ENCODE data around the gene TLR4.

The TLR4 gene

DNA sequence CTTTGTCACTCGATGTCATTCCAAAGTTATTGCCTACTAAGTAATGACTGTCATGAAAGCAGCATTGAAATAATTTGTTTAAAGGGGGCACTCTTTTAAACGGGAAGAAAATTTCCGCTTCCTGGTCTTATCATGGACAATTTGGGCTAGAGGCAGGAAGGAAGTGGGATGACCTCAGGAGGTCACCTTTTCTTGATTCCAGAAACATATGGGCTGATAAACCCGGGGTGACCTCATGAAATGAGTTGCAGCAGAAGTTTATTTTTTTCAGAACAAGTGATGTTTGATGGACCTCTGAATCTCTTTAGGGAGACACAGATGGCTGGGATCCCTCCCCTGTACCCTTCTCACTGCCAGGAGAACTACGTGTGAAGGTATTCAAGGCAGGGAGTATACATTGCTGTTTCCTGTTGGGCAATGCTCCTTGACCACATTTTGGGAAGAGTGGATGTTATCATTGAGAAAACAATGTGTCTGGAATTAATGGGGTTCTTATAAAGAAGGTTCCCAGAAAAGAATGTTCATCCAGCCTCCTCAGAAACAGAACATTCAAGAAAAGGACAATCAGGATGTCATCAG, 11.3 kb downstream of the TLR4 start:
- DNase-seq, result no peak

DNA sequence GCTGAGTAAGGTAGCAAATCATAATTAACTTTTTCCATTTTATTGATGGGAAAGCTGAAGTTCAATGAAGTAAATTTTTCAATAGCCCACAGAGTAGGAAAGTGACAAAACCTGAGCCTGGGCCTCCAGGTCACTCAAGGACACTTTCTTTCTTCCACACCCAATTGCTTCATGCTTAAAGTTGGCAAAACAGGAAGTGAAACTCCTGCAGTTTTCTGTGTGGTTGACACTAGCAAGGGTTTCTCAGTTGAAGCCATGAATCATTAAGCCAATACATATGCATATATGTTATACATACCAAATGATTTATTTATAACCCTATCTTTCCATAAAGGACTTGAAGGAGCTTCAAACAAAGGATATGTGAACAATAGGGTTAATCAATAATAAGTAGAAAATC, 13.9 kb downstream of the TLR4 start:
- DNase-seq, result peak; percentile 69 to 74

DNA sequence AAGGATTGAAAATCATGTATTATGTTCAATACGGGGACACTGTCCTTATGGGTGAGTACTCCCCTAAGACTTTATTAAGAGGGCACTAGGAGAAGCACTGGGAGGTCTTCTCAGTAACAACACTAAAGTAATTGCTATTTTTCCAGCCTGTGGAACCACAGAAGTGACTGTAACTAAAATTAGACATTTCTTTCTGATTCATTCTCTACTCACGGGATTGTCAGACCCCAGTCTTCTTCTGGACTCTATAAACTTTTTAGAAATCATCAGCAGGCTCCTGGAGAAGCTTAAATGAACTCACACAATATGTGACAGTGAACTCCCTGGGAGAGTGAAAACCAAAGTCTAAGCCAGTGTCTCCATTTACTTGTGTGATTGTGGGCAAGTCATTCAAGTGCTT, 14.5 kb downstream of the TLR4 start:
- no peak for DNase-seq

DNA sequence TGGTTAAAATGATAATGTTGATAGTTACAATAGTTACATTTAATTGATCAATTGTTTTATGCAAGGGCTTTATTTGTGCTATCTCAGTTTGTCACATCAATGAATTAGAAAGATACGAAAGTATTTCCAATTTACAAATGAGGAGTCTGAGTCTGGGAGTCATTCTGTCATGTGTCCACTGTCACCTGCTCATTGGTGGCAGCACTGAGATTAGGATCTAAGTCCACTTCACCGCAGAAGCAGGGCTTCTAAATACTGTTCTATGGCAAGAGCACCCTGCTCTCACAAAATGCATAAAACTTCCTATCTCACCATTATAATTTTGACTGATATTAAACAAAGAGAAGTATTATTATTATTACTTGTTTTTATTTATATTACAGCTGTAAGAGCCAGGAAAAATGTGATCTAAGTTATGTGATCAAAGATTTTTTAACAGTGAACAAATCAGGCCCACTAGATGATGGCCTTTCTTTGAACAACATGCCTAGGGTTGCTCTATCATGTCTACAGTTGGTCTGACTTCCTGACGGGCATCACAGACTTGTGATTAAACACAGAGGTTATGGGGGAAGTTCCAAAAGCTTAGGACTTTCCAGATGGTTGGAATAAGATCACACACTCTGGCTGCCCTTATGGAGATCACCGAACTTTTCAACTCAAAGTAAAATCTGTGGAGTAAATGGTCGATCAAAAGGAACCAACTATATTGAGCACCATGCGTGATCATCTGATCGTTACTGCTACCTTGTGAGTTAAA, 15.1 kb downstream of the TLR4 start:
- DNase-seq, result no peak

DNA sequence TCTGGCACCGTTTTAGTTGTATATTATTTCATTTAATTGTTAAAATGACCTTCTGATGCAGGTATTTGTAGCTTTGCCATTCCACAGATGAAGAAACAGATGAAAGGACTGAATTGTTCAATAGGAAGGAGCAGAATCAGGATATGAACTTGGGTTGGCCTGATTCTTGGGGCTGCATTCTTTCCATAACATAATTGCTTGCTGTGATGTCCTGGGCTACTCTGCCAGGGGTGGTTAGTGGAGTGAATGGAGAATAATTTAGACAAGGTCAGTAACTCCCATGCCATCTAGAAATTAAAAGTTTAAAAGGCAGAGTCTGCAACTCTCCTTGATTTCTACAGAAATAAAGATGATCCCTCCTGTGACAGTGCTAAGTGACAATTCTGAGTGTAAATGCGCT, 15.9 kb downstream of the TLR4 start:
- DNase-seq, result no peak

DNA sequence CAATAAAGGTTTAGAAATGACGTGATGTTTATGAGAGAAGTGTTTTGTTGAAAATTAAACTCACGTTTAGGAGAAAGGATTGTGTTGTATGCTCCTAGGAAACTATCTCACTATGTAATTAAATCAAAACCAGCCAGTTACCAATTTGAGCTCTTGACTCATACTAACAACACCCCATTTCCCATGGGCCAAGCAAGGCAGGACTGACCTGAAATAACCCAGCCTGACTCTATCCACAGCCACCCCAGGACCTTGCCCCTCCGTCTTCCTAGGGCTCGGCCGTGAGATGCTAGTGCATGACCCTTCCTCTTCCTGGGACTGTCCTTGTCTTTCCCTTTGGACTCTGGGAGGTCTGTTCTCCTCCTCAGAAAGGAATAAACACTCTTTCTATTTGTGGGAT, 16.4 kb downstream of the TLR4 start:
- DNase-seq, result no peak

DNA sequence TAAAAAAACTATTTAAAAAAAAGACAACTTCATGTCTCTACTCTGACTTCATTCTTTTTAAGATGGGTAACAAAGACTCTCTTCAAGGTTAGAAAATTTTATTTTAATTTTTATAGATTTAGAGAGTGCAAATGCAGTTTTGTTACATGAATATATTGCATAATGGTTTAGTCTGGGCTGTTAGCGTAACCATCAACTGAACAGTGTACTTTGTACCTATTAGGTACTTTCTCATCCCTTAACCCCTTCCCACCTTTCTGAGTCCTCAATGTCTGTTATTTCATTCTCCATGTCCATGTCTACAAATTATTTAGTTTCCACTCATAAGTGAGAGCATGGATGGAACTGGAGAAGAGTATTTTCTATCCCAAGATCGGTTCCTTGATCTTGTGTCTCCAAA, 16.8 kb downstream of the TLR4 start:
- DNase-seq, result no peak

DNA sequence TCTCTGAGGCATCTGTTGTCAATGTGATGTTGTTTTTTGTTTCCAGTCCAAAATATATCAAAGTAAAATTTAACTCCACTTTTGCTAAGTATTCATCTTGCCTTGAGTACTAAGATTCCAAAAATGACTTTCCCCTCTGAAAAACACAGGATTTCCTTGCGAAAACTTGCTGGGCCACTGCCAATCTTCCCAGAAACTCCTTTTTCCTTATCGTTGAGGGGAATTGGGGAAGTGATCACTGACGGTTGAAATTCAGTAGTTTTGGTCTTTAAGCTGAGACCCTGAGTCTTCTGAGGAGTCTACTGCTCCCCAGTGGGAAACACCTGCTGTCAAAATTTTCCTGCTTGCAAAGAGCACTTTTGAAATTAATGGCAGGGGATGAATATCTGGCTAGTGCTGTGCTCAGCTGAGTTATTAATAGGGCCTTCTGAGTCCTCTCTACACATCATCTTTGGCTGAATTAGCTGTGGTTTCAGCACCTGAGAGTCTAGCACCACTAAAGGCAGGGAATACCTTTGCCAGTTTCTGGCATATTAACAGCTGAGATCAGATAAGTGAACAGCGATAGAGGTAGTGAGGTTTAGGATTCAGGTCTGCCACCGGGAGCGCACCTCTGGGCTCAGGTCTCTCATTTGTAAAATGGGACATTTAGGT, 18.0 kb downstream of the TLR4 start:
- DNase-seq, result no peak

DNA sequence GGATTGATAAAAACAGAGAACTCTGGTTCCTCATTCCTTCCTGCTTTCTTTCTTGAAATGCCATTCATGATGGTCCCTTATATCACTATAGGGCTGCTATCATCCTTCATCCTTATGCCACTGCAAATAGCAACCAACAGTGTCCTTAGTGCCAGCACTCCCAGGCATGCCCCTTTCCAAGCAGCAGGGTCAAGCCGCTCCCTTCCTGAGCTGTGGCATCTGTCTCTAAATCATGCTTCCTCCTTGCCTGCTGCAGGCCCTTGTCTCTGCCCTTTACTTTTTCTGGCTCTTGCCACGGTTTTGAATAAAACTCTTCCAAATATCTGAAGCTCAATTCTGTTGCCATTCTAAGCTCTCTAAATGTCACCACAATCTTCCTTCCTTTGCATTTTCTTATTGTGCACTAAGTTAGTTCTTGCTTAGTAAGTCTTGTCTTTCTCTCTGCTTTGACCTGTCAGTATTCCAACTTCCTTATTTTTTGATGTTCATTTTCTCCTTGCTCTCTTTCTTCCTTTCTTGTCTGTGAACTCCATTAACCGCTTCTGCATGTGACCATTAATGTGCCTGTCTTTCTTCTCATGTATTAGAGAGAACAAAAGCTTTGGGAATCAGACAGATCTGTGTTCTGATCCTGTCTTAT, 19.9 kb downstream of the TLR4 start:
- DNase-seq, result peak; percentile 54 to 59

DNA sequence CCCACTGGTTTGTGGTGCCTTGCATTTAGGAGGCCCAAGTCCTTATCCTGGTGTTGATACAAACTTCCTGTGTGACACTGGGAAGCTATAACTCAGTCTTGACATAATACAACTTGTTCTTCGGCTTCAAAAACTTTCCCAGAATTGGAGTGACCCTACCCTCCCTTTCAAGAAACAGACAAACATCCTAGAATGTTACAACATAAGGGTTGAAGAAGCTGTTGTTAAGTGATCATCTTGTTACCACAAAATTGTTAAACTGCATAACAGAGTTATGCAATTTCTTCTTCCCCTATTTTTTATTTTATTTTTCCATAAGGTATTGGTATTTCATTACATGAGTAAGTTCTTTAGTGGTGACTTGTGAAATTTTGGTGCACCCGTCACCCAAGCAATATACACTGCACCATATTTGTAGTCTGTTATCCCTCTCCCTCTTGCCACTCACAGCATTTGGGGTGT, 21.3 kb downstream of the TLR4 start:
- DNase-seq, result peak; percentile 36 to 55

DNA sequence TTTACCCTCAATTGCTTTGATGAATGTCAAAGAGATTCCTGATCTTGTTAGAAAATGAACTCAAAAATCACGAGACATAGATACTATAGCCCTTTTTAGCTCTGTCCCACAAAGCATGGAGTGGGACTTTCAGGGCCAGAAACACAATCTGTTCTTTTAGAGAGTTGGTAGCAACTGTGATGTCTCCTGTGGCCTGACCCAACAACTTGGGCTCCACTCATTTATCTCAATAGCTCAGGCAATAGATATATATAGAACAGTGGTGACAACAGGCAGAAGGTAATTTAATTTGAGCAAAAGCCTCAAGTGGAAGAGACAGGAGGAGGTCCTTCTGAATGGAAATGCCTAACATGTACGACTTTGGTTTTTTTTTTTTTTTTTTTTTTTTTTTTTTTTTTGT, 25.2 kb downstream of the TLR4 start:
- DNase-seq, result no peak

DNA sequence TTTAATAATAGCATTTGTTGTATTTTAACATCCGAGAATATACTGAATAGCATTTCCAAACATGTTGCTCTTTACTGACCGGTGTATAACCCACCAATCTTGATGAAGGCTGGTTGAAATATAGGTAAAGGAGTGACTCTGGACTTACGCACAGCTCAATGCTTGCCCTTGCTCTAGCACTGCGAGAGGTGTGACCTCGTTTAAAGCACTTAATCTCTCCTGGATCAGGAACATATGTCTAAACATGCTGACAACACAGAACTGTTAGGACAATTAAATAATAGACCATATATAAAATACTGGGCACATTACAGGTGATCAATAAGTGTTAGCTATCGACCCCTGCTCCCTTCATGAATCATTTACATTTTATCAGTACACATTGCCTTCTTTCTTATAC, 28.3 kb downstream of the TLR4 start:
- no peak for DNase-seq

DNA sequence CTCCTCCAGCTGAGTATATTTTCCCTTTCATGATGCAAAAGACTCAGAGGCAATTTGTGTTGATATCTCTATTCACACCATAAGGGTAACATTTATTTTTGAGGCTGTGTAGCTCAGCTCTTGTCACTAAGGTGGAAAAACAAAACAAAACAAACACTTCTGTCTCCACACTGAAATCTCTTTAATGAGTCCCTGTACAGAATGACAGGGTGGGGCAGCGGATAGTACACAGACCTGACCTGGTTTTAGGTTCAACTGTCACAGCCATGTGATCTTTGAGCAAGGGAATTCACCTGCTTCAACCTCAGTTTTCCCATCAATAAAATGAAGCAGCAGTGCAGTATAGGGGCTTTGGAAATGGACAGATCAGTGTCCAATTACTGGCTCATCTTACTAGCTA, 29.3 kb downstream of the TLR4 start:
- DNase-seq, result no peak

DNA sequence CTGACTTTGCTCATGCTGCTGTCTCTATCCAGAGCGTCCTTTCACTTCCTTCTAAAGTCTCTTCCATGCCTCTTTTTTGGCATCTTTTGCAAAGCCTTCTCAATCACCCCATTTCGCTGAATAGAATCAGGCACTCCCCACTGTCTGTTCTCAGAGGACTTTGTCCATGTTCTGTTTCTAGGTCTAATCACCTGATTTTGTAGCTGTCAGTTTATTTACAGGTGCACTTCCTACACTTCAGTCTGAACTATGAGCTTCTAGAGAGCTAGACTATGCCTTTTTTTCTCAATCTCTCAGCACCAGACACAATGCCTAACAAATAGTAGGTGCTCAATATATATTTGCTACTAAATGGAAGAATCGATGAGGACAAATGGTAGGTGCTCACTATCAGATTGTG, 29.9 kb downstream of the TLR4 start:
- DNase-seq, result no peak

DNA sequence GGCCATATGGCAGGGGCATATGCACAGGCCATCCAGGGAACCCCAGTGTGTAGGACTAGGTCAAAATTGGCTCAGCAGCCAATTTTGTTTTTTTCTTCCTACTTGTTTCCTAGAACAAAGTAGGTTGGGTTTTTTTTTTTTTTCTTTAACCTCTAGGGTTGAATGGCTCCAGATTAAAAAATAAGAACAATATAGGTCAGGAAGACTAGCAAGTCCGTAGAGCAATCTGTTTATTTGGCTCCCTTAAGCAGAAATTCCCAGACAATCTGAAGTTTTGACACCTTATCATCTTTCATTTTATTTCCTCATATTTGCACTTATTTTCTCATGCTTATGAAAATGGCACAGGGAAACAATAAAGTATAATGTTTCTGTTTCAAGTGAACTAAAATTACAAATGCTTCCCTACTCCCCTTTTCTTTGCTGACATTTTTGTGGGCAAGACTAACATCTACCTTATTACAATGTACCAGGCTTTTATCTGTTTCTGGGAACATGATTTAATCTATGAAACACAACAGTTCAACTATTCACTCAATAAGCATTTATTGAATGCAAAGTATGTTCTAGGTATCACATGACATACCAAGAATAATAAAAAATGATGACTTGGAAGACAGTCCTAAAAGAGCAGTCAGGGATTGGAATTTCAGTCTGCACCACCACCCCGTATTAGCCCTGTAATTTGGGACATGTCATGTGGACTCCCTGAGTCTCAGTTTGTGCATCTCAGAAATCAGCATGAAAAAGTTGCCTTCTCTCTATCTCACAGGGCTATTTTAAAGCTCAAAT, 30.5 kb downstream of the TLR4 start:
- no peak for DNase-seq

DNA sequence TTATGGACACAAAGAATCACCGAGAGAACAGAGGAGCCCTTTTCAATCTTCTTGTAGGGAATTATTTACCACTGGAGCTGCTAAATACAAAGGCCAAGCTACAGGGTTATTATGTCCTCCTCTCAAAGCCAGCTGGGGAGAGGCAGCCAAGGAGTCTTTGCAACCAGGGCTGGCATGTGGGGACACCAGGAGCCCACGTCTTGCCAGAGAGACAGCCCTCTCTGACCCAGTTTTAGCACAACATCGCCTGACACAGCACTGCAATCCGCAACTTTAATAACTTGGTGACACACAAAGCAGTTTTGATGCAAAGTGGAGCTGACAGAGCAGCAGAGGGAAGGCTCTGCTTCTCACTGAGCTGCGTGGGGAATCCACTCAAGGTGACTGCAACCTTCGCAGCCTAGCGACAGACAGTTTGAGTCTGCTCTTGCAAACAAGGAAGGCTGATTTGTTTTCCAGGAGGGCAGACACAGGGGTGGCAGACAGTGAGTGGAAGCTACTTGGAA, 33.6 kb downstream of the TLR4 start:
- no peak for DNase-seq

DNA sequence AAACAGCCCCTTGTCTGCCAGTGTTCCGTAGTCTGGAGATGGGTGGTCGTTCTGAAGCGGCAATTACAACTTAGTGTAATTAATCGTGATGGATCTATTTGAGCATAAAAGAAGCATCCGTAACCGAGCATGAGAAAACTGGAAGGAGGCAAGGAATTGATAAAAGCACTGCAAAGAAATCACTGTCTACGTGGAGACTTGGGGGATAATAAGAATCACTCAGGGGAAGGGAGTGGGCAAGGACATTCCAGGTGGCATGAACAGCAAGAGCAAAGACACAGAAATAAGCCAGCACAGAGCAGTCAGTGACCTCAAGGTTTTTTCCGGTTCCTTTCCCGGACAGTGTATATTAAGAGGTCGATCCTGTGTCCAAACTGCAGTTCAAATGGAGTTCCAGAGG, 35.0 kb downstream of the TLR4 start:
- DNase-seq, result no peak

DNA sequence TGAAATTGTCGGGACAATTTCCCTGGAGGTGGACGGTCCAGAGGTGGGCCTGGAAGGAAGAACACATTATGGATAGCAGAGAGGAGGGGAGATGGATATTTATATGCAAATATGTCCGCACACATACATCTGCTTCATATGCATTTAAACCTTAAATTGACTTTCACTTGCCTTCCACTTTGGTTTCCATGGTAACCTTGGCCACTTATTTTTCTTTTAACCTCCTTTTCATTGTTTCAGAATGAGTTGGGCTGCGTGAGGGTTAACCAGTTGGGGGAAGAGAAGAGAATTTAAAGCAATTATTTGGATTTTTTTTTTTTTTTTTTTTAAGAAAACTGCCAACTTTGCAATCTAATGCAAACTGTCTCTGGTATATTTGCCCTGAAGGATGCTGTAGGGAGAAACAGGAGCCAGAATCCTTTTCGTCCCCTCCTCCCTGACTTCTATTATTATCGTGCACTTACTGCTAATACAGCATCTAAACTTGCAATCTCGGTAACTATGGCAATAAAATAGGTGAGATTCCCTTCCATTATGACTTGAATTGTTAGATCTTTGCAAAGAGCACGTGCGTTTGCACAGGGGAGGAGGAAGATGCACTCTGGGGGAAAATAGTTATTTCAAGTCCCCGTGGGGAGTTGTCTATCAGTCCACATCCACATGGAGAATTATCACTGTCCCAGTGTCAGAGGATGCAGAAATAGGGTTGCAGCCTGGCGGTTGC, 35.6 kb downstream of the TLR4 start:
- DNase-seq, result no peak

DNA sequence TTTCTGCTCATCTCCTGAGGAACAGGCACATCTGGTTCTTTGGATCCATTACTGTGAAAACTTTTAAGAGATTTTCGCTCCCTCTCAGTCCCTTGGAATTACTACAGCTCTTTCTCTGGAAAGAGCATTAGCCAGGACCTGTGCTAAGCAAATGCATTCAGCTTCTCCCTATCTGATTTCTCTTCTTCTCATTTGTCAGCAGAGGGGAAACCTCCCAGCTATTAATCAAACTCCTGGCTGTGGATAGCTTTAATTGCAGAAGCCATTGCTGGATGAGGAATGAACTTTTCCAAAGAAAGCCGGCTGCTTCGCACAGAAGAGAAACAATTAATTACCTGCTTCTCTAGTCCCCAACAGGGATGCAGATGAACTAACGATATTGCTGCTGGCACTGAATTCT, 37.9 kb downstream of the TLR4 start:
- DNase-seq, result no peak

DNA sequence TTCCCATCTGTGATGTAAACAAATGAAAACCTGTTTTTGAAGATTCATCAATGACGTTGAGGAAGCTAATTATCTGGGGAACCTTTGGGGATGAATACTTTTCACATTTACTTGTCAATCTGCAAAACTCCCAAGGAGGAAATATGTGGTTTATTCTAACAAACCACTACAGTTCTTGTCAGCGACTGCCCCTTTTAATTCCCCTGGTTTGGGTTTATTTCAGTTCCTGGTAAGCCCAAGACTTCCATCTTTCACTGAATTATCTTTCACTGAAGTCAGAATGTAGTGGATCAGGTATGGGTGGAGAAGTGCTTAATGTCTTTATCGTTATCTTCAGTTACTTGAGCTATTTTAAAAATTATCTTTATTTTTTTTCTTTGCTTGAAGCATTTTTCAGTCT, 40.2 kb downstream of the TLR4 start:
- no peak for DNase-seq

DNA sequence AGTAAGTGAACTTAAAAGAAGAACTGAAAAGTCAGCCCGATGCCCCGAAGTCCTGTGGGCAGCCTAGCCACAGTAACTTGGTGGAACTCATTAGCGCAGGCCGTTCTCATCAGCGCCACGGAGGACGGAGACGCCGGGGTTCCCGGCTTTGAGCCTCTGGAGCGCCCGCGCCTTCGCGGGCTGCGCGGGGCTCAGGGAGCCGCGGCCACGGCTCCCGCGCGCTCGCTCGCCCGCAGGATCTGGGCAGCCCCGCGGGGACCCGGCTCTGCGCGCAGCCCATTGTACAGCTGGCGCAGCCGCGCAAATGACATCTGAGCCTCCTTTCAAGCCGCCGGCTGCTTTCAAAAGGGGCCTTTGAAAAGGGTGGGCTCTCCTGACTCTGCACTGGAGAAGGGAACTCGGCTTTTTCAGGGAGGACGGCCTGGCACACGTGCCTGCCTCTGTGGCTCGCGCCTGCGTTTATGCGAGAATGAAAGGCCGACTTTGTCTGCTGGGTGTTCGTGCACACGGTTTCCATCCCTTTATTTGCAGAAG, 40.7 kb downstream of the TLR4 start:
- DNase-seq, result no peak

DNA sequence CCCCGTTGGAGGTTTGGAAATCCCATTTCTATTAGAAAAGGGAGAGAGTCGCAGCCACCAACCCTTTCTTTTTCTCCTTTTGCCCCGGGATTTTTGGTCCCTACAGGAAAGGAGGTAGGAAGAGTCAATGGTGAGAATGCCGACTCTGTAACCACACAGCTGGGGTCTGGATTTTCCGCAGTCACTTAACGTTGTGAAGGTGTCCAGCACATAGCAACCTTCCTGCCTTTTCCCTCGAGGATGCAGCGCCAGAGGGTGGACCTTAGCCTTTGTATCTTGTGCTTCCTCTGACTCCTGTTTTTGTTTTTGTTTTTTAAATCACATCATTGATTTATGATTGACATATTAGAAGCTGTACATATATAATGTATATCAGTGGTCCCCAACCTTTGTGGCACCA, 41.4 kb downstream of the TLR4 start:
- DNase-seq, result no peak

All from Kasumi-1 (cell line).